Testis (tissue), 2 donors: ENCODE results near the gene RARRES2.

Experiments used
- CTCF ChIP-seq, 3 experiments: fragments of 450-650 bp in 2 of 3; fragments of 200-600 bp in 1 of 3; sonication (generic) in 1 of 3; IDR thresholded peaks; one replicate each; pipeline ENCODE4 v1.5.1; 2016 to 2019; ENCODE audit warnings: antibody characterized with exemption in 3 of 3, mild to moderate bottlenecking in 2 of 3, moderate library complexity in 1 of 3
- POLR2A ChIP-seq: fragments of 450-650 bp; IDR thresholded peaks from one replicate; pipeline ENCODE4 v1.6.1; 2017; ENCODE audit warnings: antibody characterized with exemption, mild to moderate bottlenecking, moderate library complexity

GRCh38 chr7:150330211-150330885 is 11.1 kb downstream of the RARRES2 start:
- TF ChIP-seq POLR2A (no peak), CTCF (IDR thresholded peaks at IDR 0.05) (no peak)
